SK-N-SH (cell line): Measurements from ENCODE around the gene ANKUB1. TPM values are rescaled to one million over a fixed set of nuclear protein-coding genes. Genes with fewer than 3 reads are reported as not detected.

Experiments used
- CTCF ChIA-PET: fragments of 300-600, 350-600 bp; formaldehyde crosslinking; extraction: SDS; loops from one replicate; lab custom pipeline; 2021; lab: Yijun Ruan, JAX
- POLR2A ChIA-PET: fragments of 350-600 bp; sonication (Branson Sonifier 250); formaldehyde crosslinking; extraction: SDS; loops from one replicate; lab custom pipeline; 2020; ENCODE audit warnings: antibody characterized with exemption, inconsistent platforms; lab: Yijun Ruan, JAX
- DNase-seq: peaks from one replicate; pipeline ENCODE4 v3.0.0; 2012
- H2AFZ ChIP-seq: fragments of 200-600 bp; sonication (generic); 2 replicates; pipeline ENCODE4 v1.8.1; 2016; ENCODE audit warnings: antibody characterized with exemption, mild to moderate bottlenecking, low read depth
- H3F3A ChIP-seq: fragments of 200-600 bp; sonication (generic); replicated peaks from 2 replicates; pipeline ENCODE3; 2016; ENCODE audit warnings: antibody characterized with exemption, mild to moderate bottlenecking; ENCODE audit not compliant: insufficient read depth
- H3K27ac ChIP-seq, 2 experiments: fragments of 200-500 bp in 1 of 2; fragments of 200-600 bp in 1 of 2; sonication (Bioruptor generic) in 1 of 2; sonication (generic), shearing (Covaris generic) in 1 of 2; 2 replicates each; pipeline versions ENCODE4 v1.5.1 to v1.6.1; 2014 to 2016; ENCODE audit warnings: low read depth in 2 of 2, inconsistent platforms in 1 of 2, low read length in 1 of 2, mild to moderate bottlenecking in 1 of 2, mixed read lengths in 1 of 2
- H3K27me3 ChIP-seq: fragments of 200-600 bp; sonication (generic), shearing (Covaris generic); 2 replicates; pipeline ENCODE4 v1.6.1; 2016; ENCODE audit warnings: mixed run types; ENCODE audit not compliant: insufficient read depth
- H3K36me3 ChIP-seq, 2 experiments: fragments of 200-500 bp in 1 of 2; fragments of 200-600 bp in 1 of 2; sonication (Bioruptor generic) in 1 of 2; sonication (generic) in 1 of 2; replicated peaks in 1 of 2; 2 replicates each; pipeline versions ENCODE3 to v1.5.1; 2014 to 2016; ENCODE audit warnings: low read length in 1 of 2, mild to moderate bottlenecking in 1 of 2; ENCODE audit not compliant: insufficient read depth in 2 of 2, control insufficient read depth in 1 of 2
- H3K4me1 ChIP-seq, 2 experiments: fragments of 200-500 bp in 1 of 2; fragments of 200-600 bp in 1 of 2; sonication (Bioruptor generic) in 1 of 2; sonication (generic), shearing (Covaris generic) in 1 of 2; 2 replicates each; pipeline versions ENCODE4 v1.5.1 to v1.6.1; 2014 to 2016; ENCODE audit warnings: low read depth in 1 of 2, low read length in 1 of 2, mixed run types in 1 of 2; ENCODE audit not compliant: insufficient read depth in 2 of 2, control insufficient read depth in 1 of 2
- H3K4me2 ChIP-seq: fragments of 200-600 bp; sonication (generic), shearing (Covaris generic); 2 replicates; pipeline ENCODE4 v1.6.1; 2017; ENCODE audit warnings: mixed run types
- H3K4me3 ChIP-seq, 2 experiments: fragments of 200-500 bp in 1 of 2; fragments of 200-600 bp in 1 of 2; sonication (Bioruptor generic) in 1 of 2; sonication (generic), shearing (Covaris generic) in 1 of 2; 2 replicates each; pipeline versions ENCODE4 v1.5.1 to v1.8.1; 2014 to 2016; ENCODE audit warnings: low read depth in 2 of 2, inconsistent platforms in 1 of 2, low read length in 1 of 2, mild to moderate bottlenecking in 1 of 2, mixed read lengths in 1 of 2, moderate library complexity in 1 of 2
- H3K79me2 ChIP-seq: fragments of 200-600 bp; sonication (generic); 2 replicates; pipeline ENCODE4 v1.8.1; 2017; ENCODE audit warnings: mild to moderate bottlenecking; ENCODE audit not compliant: insufficient read depth
- H3K9ac ChIP-seq: fragments of 200-600 bp; sonication (generic); 2 replicates; pipeline ENCODE4 v1.6.1; 2017; ENCODE audit warnings: mixed run types
- H3K9me2 ChIP-seq: fragments of 200-600 bp; sonication (generic); 2 replicates; pipeline ENCODE4 v1.6.1; 2017; ENCODE audit warnings: mixed run types
- H3K9me3 ChIP-seq: fragments of 200-600 bp; sonication (generic); 2 replicates; pipeline ENCODE4 v1.6.1; 2017; ENCODE audit warnings: mixed run types, mild to moderate bottlenecking, moderate library complexity
- H4K20me1 ChIP-seq: fragments of 200-600 bp; sonication (generic); 2 replicates; pipeline ENCODE4 v1.6.1; 2017; ENCODE audit warnings: mild to moderate bottlenecking, mixed run types; ENCODE audit not compliant: insufficient read depth
- CHD2 ChIP-seq: fragments of 150-350 bp; IDR thresholded peaks from 2 replicates; pipeline ENCODE4 v1.6.1; 2018; ENCODE audit warnings: low read length; ENCODE audit not compliant: partially characterized antibody
- EP300 ChIP-seq, 2 experiments: IDR thresholded peaks; 2 replicates each; pipeline versions ENCODE4 v1.4.0 to v1.6.1; 2012; ENCODE audit warnings: borderline replicate concordance in 1 of 2, low read depth in 1 of 2, low read length in 1 of 2
- EZH2phosphoT487 ChIP-seq: fragments of 200-600 bp; sonication (generic); IDR thresholded peaks from 2 replicates; pipeline ENCODE4 v1.6.1; 2017; ENCODE audit warnings: low read depth, mixed run types, mild to moderate bottlenecking, antibody characterized with exemption, moderate library complexity, borderline replicate concordance
- FOXM1 ChIP-seq: IDR thresholded peaks from 2 replicates; pipeline ENCODE4 v1.4.0; 2012; ENCODE audit warnings: low read depth, mild to moderate bottlenecking
- GABPA ChIP-seq: IDR thresholded peaks from 2 replicates; pipeline ENCODE4 v1.4.0; 2012; ENCODE audit warnings: low read depth, mild to moderate bottlenecking
- IRF3 ChIP-seq: fragments of 150-350 bp; IDR thresholded peaks from 2 replicates; pipeline ENCODE4 v1.6.1; 2016; ENCODE audit warnings: mild to moderate bottlenecking, low read depth, low read length
- JUND ChIP-seq: IDR thresholded peaks from 2 replicates; pipeline ENCODE4 v1.4.0; 2012
- MAX ChIP-seq: IDR thresholded peaks from 2 replicates; pipeline ENCODE4 v1.4.0; 2012; ENCODE audit warnings: low read depth
- MXI1 ChIP-seq: IDR thresholded peaks from 2 replicates; pipeline ENCODE4 v1.6.1; 2012; ENCODE audit warnings: mild to moderate bottlenecking, low read depth, low read length, improper control_type of control experiment
- NFIC ChIP-seq: IDR thresholded peaks from 2 replicates; pipeline ENCODE4 v1.4.0; 2012; ENCODE audit warnings: borderline replicate concordance
- NRF1 ChIP-seq: IDR thresholded peaks from 2 replicates; pipeline ENCODE4 v1.6.1; 2012; ENCODE audit warnings: low read depth, mild to moderate bottlenecking, low read length
- PBX3 ChIP-seq: IDR thresholded peaks from 2 replicates; pipeline ENCODE4; 2012
- RFX5 ChIP-seq: IDR thresholded peaks from 2 replicates; pipeline ENCODE4 v1.6.1; 2012; ENCODE audit warnings: mild to moderate bottlenecking, improper control_type of control experiment, low read length
- RXRA ChIP-seq: IDR thresholded peaks from 2 replicates; pipeline ENCODE4 v1.4.0; 2012; ENCODE audit warnings: low read depth, mild to moderate bottlenecking, borderline replicate concordance
- TAF1 ChIP-seq: IDR thresholded peaks from 2 replicates; pipeline ENCODE4 v1.6.1; 2012; ENCODE audit warnings: low read depth, mild to moderate bottlenecking, low read length, moderate library complexity, borderline replicate concordance
- USF1 ChIP-seq: IDR thresholded peaks from 2 replicates; pipeline ENCODE4 v1.4.0; 2012; ENCODE audit warnings: low read depth, borderline replicate concordance
- USF2 ChIP-seq: fragments of 150-350 bp; IDR thresholded peaks from 2 replicates; pipeline ENCODE4 v1.6.1; 2017; ENCODE audit warnings: antibody characterized with exemption, low read length, low read depth, borderline replicate concordance
- YY1 ChIP-seq: IDR thresholded peaks from 2 replicates; pipeline ENCODE4 v1.4.0; 2012; ENCODE audit warnings: low read depth, mild to moderate bottlenecking
- ZBTB33 ChIP-seq: IDR thresholded peaks from 2 replicates; pipeline ENCODE4 v1.4.0; 2012; ENCODE audit warnings: low read depth, borderline replicate concordance
- WGBS: methylation state at CpG from one replicate; pipeline ENCODE4 v1.1.6; 2017; ENCODE audit warnings: low lambda C conversion rate; 5-methylcytosine and 5-hydroxymethylcytosine counted together
- polyA plus RNA-seq, 3 experiments: library from polyadenylated mRNA; depleted of rRNA; stranded (reverse); fragments of >200 nt; gene quantifications; 2 replicates each; pipeline ENCODE4 v1.2.3, GENCODE V29; 2012

ANKUB1 gene
- polyA plus RNA-seq (2012; rRNA removed) = not detected in 2 replicates
- not detected in 2 replicates for polyA plus RNA-seq (2012; cell fraction: cytosol; rRNA removed)
- polyA plus RNA-seq (2012; cell fraction: nucleus; rRNA removed) = not detected in 2 replicates

- no peak within 1 kb of the TSS for H2AFZ ChIP-seq
- H3K9ac ChIP-seq = no peak within 1 kb of the TSS
- CTCF ChIA-PET = interaction anchor here (1.0 to 1.5 kb wide), 3 partner anchors 16 to 27 kb away, joined by 3 to 7 read pairs (median 4); no protein-coding TSS in a partner anchor
- H3K4me3 ChIP-seq = no peak within 1 kb of the TSS
- H3K9me3 ChIP-seq = no peaks in the 10 kb centered on the region
- POLR2A ChIA-PET = no interaction called here
- H3K9me2 ChIP-seq = no peaks in the 10 kb centered on the region
- 82% methylated on average over 4 of the region's 4 CpGs for WGBS
- no peaks in the 10 kb centered on the region for H3F3A ChIP-seq
- DNase-seq = no peak
- H3K4me1 ChIP-seq = no peaks in the 10 kb centered on the region
- no peaks in the 10 kb centered on the region for H4K20me1 ChIP-seq
- H3K4me2 ChIP-seq = no peak within 1 kb of the TSS
- no peaks in the 10 kb centered on the region for H3K27me3 ChIP-seq
- no peak within 1 kb of the TSS for H3K27ac ChIP-seq
- H3K36me3 ChIP-seq = no peaks in the 10 kb centered on the region
- H3K79me2 ChIP-seq = no peaks in the 10 kb centered on the region
- TF ChIP-seq CHD2 = no peak
- TF ChIP-seq NFIC = no peak
- TF ChIP-seq PBX3 = no peak
- no peak for TF ChIP-seq IRF3
- TF ChIP-seq MXI1 = no peak
- TF ChIP-seq RXRA = no peak
- no peak for TF ChIP-seq YY1
- TF ChIP-seq EZH2phosphoT487 = no peak
- no peak for TF ChIP-seq TAF1
- no peak for TF ChIP-seq MAX
- no peak for TF ChIP-seq USF2
- no peak for TF ChIP-seq RFX5
- TF ChIP-seq GABPA = no peak
- TF ChIP-seq NRF1 = no peak
- TF ChIP-seq EP300 (IDR thresholded peaks at IDR 0.05; ENCODE audit: borderline replicate concordance in 1 of 2, low read depth in 1 of 2, low read length in 1 of 2) = no peak
- no peak for TF ChIP-seq ZBTB33
- no peak for TF ChIP-seq FOXM1
- TF ChIP-seq USF1 = no peak
- no peak for TF ChIP-seq JUND
These were observed at the start of gene ANKUB1 for GRCh38 chr3:149792452-149793270. Gene ANKUB1 (minus strand): TSS chr3:149792554. CDS start chr3:149792366, 188 bp downstream.
